Measurements from ENCODE around the gene CFAP46.

Gene CFAP46

DNA sequence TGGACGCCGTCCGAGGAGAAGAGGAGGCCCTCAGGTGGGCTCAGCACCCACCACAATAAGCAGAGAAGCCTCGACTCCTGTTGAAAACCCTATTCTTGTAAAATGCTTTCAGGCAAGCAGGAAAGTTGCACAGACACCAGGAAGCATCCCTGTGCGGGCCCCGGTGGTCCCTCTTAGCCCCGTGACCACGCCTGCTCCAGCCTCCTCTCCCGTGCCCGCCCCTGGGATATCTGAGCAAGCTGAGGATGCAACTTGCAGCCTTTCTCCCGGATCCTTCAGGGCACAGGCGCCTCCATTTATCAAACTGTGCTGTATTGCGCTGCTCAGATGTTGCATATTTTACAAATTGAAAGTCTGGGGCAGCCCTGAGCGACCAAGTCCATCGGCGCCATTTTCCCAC, 72.7 kb downstream of the CFAP46 start:
- TF ChIP-seq, protein P1, sequence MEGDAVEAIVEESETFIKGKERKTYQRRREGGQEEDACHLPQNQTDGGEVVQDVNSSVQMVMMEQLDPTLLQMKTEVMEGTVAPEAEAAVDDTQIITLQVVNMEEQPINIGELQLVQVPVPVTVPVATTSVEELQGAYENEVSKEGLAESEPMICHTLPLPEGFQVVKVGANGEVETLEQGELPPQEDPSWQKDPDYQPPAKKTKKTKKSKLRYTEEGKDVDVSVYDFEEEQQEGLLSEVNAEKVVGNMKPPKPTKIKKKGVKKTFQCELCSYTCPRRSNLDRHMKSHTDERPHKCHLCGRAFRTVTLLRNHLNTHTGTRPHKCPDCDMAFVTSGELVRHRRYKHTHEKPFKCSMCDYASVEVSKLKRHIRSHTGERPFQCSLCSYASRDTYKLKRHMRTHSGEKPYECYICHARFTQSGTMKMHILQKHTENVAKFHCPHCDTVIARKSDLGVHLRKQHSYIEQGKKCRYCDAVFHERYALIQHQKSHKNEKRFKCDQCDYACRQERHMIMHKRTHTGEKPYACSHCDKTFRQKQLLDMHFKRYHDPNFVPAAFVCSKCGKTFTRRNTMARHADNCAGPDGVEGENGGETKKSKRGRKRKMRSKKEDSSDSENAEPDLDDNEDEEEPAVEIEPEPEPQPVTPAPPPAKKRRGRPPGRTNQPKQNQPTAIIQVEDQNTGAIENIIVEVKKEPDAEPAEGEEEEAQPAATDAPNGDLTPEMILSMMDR (conservative IDR thresholded peaks at IDR 0.05): no peak
- H3K27ac ChIP-seq: no peak overlapping the region

DNA sequence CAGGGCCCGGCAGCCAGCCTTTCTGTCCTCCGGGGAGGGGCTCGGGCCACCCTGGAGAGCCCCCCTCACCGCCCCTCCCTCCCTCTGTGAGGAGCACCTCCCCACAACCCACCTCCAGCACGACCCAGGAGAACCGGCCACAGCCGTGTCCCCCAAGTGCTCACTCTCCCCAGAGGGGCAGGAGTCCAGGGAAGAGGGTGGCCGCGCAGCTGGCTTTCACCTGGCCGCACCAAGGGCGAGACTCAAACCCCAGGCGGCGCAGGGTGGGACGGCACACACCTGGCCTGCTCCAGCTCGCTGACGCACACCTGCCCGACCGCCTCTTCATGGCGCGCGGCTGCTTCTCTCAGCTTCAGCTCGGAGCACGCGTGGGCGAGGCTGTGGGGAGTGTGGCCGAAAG, 73.4 kb downstream of the CFAP46 start:
- no peak overlapping the region for H3K27ac ChIP-seq
- TF ChIP-seq, protein P1 (conservative IDR thresholded peaks at IDR 0.05): no peak

DNA sequence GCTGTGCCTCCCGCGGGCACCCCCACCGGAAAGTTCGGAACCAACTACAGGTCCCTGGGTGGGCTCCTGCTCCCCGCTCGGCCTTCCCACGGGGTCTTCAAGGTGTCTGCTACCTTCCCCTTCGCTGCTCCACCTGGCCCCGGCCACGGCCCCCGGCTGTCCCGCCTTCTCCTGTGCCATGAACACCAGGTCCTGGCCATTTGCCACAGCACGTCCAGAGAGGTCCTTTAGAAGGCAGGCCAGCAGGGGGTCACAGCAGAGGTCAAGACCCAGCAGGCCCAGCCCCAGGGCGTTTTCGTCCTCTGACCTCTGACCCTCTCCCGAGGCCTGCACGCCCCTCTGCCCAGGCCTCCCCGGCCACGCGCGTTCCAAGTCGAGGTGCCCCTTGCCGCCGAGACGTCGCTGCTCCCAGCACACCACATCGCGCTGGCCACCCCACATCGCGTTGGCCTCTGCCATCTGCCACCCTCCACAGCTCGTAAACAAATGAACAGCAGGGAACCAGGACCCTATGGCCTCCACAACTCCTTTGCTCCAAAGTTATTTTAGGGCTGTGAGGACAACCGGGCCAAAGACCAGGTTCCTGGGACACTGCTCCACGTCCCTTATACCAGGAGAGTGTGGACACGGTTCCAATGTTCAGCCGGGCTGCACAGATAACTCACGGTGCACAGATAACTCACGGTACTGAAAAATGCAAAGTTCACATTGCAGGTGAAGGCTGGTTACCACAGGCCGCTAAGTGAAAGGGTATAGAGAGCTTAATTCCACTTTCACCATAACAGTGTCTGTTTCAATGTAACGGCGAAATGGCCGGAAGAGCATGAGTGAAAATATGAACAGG, 74.3 kb downstream of the CFAP46 start:
- no peak overlapping the region for H3K27ac ChIP-seq
- TF ChIP-seq, protein P1 (conservative IDR thresholded peaks at IDR 0.05): no peak

DNA sequence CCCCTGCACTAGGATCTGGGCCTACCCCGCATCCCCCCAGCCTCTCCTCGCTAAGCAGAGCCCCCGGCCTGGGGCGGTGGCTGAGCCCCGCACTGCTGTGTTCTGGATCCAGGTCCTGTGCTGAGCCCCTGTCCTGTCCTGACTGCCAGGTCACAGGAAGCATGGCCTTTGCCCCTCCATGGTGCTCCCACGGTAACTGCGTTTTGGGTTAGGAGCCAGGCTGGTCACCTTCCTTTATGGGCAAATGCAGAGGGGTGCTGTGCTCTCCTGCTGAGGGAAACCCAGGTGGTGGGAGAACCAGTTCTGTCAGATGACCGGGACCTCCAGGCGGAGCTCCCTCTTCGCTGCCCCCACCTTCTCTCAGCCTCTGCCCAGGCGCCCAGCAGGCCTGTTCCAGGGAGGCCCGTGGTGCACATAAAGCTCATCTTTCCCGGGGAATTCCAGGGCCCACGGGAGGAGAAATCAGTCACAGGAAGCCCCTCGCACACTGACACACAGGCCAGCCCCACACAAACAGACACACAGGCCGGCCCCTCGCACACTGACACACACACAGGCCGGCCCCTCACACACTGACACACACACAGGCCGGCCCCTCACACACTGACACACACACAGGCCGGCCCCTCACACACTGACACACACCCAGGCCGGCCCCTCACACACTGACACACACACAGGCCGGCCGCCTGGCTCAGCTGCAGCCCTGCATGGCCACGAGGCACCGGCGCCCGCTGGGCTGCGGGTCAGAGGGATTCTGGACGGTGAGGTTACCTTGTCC, 75.6 kb downstream of the CFAP46 start:
- H3K27ac ChIP-seq: no peak overlapping the region
- TF ChIP-seq, protein P1 (conservative IDR thresholded peaks at IDR 0.05): no peak

DNA sequence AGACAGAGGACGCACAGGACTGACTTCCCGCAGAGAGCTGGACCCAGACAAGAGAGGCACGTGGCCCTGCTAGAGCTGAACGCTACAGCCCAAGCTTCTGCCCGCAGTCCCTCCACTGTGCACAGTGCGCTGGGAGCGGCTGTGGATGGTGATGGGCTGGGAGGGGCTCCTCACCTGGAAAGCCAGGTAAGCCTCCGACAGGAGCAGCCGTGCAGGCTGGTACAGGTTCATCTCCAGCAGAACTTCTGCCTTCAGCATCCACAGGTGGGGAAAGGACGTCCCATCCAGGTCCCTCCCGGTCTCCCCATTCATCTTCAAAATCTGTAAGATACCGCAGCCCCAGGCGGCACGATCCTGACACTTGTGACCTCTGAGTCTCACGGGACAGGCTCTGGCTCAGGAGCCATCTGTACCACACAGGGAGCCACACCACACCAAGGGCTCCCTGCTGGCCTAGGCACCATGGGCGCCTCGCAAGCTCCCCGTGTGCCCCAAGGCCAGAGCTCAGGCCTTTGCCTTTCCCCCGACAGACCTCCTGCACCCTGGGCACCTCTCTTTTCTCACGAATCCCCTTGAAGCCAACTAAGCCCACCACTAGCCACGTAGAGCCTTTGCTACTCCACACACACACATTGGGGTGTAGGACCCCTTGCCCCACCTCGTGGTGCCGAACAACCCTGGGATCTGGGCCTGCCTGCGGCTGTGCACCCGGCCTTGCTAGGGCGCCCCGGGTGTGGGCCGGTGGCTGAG, 76.3 kb downstream of the CFAP46 start:
- TF ChIP-seq, protein P1 (conservative IDR thresholded peaks at IDR 0.05): no peak
- no peak overlapping the region for H3K27ac ChIP-seq

DNA sequence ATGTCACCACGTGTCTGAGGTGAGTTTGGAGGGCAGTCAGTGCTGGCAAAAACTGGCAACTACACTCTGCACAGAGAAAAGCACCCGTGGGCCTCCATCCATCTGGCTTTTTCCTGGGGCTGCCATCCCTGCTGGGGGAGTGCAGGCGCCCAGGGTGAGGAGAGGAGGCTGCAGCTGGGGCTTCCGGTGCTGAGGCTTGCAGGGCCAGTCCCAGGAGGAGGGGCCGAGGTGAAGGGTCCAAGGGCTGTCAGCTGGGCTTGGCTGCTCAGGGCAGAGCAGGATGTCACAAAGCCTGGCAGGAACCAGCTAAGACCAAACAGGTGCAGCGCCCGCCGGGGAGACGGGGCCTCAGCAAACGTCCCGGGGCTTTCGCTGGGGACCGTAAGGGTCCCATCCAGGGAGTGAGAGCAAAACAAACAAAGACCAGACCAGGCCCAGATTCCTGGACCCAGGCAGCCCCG, 77.2 kb downstream of the CFAP46 start:
- TF ChIP-seq, protein P1 (conservative IDR thresholded peaks at IDR 0.05): no peak
- no peak overlapping the region for H3K27ac ChIP-seq
